ENCODE measurements around the gene RAPGEF1. TPM values are rescaled to one million over a fixed set of nuclear protein-coding genes. Genes with fewer than 3 reads are reported as not detected.

Gene RAPGEF1
- total RNA-seq, 1 donor from 2014 or later, result 73.1 TPM

DNA sequence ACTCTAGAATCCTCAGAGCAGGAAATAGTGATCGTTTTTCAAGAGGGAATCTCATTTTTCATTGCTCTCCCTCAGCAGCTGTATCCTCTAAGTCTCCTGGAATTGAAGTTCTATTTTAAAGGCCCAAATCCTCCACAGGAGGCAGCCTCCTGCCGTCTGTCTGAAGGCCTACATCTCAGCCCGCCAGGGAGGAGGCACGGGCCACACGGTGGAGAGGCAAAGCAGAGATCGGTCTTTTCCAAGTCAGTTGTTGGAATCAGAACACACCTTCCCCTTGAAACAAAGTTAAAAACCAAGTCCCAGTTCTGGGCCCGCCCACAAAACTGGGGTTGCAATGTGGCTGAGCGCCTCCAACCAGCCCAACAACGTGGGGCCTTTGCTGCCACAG, 68.7 kb downstream of the RAPGEF1 start:
- no peaks in the 10 kb centered on the region for H3K27me3 Mint-ChIP-seq (ENCODE audit: low read depth)

DNA sequence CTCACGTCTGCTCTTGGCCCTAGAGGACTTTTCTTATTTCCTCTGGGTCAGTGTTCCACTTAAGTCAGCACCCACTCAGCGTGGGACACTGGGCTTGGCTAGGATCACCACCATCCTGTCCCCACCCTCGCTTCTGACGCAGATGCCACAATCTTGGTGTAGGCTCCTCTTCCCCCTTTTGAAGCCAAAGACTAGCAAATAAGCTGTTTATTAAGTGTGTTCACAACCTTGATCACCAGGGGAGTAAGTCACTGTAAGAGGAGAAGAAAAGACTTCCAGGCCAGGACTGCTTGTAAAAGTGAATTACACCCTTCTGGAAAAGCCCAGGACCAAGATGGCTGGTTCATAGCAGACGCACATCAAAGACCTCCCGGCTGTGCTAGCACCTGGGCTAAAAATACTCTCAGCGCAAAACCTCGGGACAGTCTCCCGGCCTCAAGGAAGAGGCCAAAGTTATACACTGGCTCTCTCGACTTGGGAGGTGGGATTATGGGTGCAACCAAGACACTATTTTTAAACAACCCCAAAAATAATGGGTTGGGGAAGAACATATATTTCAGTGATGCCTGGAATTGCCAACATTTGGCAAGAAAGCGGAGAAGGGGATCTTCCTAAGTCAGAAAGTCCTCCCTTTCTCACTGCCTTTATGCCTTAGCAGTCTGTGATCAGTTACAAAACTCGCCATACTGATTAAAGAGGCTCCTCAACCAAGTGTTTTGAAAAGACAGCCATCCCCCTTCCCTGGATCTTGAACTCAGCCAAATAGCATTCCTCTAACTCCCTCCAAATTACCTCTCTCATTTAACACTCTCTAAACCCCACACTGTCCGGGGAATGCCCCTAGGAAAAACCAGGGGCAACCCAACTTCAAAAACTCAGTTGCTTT, 69.4 kb downstream of the RAPGEF1 start:
- no peaks in the 10 kb centered on the region for H3K27me3 Mint-ChIP-seq (ENCODE audit: low read depth)
- DNase-seq (ENCODE audit: low spot score), result no peak
- TF ChIP-seq, protein P1, sequence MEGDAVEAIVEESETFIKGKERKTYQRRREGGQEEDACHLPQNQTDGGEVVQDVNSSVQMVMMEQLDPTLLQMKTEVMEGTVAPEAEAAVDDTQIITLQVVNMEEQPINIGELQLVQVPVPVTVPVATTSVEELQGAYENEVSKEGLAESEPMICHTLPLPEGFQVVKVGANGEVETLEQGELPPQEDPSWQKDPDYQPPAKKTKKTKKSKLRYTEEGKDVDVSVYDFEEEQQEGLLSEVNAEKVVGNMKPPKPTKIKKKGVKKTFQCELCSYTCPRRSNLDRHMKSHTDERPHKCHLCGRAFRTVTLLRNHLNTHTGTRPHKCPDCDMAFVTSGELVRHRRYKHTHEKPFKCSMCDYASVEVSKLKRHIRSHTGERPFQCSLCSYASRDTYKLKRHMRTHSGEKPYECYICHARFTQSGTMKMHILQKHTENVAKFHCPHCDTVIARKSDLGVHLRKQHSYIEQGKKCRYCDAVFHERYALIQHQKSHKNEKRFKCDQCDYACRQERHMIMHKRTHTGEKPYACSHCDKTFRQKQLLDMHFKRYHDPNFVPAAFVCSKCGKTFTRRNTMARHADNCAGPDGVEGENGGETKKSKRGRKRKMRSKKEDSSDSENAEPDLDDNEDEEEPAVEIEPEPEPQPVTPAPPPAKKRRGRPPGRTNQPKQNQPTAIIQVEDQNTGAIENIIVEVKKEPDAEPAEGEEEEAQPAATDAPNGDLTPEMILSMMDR (IDR thresholded peaks at IDR 0.05), result no peak
- peaks cover 82% of the 10 kb centered on the region for H3K4me1 Mint-ChIP-seq (ENCODE audit: low read depth)
- H3K36me3 Mint-ChIP-seq (ENCODE audit: low read depth), result no peaks in the 10 kb centered on the region
- peak overlapping the region; percentile 77 for H3K27ac Mint-ChIP-seq (ENCODE audit: unreplicated experiment)
- H3K9me3 Mint-ChIP-seq (ENCODE audit: low read depth), result no peaks in the 10 kb centered on the region
- H3K4me3 Mint-ChIP-seq (ENCODE audit: unreplicated experiment), result no peak overlapping the region

More for the DNA sequence above, 68.7 kb downstream of the RAPGEF1 start:
- no peak overlapping the region for H3K4me3 Mint-ChIP-seq (ENCODE audit: unreplicated experiment)
- peaks cover 88% of the 10 kb centered on the region for H3K4me1 Mint-ChIP-seq (ENCODE audit: low read depth)
- H3K9me3 Mint-ChIP-seq (ENCODE audit: low read depth), result no peaks in the 10 kb centered on the region
- TF ChIP-seq, protein P1 (IDR thresholded peaks at IDR 0.05), result no peak
- H3K36me3 Mint-ChIP-seq (ENCODE audit: low read depth), result no peaks in the 10 kb centered on the region
- DNase-seq (ENCODE audit: low spot score), result no peak
- H3K27ac Mint-ChIP-seq (ENCODE audit: unreplicated experiment), result peak overlapping the region; percentile 77

DNA sequence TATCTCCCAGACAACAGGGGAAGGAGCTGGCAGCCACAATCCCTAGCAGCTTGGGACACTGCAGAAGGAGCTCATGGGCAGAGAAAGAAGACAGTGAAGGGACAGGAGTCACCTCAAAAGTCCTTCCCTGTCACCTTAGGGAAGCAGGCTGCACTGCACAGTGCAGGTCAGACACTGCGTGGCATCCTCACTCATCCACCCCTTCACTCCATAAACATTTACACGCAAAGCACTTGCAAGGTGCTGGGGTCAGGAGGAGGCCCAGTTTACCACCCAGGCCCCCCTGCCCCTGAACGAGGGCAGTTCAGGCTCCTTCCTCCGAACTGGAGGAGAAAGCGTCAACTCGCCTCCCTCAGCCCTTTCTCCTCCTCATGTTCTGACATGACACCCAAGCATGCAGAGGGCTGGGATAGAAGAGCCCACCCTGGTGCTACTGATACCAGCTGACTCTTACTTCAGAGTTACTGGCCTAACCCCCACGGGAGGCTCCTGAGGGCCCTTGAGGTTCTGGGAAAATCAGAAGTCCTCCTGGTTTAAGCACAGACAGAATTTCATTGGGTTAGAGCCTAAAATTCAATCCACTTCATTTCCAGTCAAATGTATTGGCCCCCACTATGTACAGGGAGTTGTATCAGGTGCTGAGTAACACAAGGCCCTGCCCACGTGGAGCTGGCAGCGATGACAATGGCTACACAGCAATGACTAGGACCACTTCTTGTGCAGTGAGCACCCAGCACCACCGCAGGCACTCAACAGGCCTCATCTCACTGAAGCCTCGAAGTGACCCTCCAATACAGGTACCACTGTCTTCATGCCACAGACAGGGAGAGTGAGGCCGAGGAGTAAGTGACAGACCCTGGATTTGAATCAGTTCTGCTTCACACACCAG, 70.4 kb downstream of the RAPGEF1 start:
- Mint-ChIP-seq H3K27ac (ENCODE audit: unreplicated experiment) (peak overlapping the region; percentile 99), H3K4me1 (ENCODE audit: low read depth) (peaks cover 72% of the 10 kb centered on the region)
- TF ChIP-seq, protein P1 (IDR thresholded peaks at IDR 0.05), result no peak

GRCh38 chr9:131668439-131669268, 71.2 kb downstream of the RAPGEF1 start:
- peaks cover 6% of the 10 kb centered on the region for H3K9me3 Mint-ChIP-seq (ENCODE audit: low read depth)
- H3K4me3 Mint-ChIP-seq (ENCODE audit: unreplicated experiment), result no peak overlapping the region
- peaks cover 63% of the 10 kb centered on the region for H3K4me1 Mint-ChIP-seq (ENCODE audit: low read depth)
- no peaks in the 10 kb centered on the region for H3K27me3 Mint-ChIP-seq (ENCODE audit: low read depth)
- TF ChIP-seq, protein P1 (IDR thresholded peaks at IDR 0.05), result peak; percentile 62
- DNase-seq (ENCODE audit: low spot score), result no peak
- H3K36me3 Mint-ChIP-seq (ENCODE audit: low read depth), result peaks cover 2% of the 10 kb centered on the region
- H3K27ac Mint-ChIP-seq (ENCODE audit: unreplicated experiment), result peak overlapping the region; percentile 99

More for the DNA sequence above, 70.4 kb downstream of the RAPGEF1 start:
- H3K27me3 Mint-ChIP-seq (ENCODE audit: low read depth), result no peaks in the 10 kb centered on the region
- H3K4me3 Mint-ChIP-seq (ENCODE audit: unreplicated experiment), result no peak overlapping the region
- no peaks in the 10 kb centered on the region for H3K9me3 Mint-ChIP-seq (ENCODE audit: low read depth)
- H3K36me3 Mint-ChIP-seq (ENCODE audit: low read depth), result no peaks in the 10 kb centered on the region
- DNase-seq (ENCODE audit: low spot score), result no peak

All from chondrocyte (in vitro differentiated cells).